ENCODE data around the gene ZNF488. TPM values are rescaled to one million over a fixed set of nuclear protein-coding genes. Genes with fewer than 3 reads are reported as not detected.

The ZNF488 gene
- total RNA-seq, 2 experiments from 2014 or later, result 0.33 to 0.50 TPM

- Mint-ChIP-seq H3K27me3 (peaks cover 9% of the 10 kb centered on the region), H3K36me3 (no peaks in the 10 kb centered on the region), H3K9me3 (no peaks in the 10 kb centered on the region)
Observed at GRCh38 chr10:47339759-47340607, 44.1 kb downstream of the ZNF488 start.

DNA sequence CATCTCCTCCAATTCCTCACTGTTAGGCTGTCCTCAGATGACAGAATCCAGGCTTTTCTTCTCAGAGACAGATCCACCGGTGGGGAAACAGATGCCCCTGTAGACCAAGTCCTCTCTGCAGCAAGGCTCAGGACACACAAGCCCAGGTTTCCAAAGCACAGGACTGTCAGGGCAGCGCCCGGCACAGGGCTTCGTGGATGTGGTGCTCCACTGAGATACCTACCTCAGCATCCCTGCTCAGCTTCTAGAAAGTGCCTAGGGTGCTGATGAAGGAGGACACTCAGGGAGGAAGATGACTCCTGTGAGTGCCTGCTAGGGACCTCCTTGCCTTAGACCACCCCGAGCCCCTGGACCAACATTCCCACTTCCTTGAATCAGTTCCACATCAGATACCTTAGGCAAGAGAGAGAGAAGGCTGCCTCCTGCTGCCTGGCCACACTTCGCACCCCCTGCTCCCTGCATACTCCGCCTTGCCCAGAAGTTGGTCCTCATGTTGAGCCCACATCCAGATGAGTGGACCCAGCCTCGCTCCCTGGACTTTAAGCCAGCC is 44.8 kb downstream of the ZNF488 start:
- Mint-ChIP-seq H3K4me3 (no peak overlapping the region), H3K27me3 (peaks cover 9% of the 10 kb centered on the region), H3K27ac (no peak overlapping the region), H3K9me3 (no peaks in the 10 kb centered on the region), H3K4me1 (no peaks in the 10 kb centered on the region), H3K36me3 (no peaks in the 10 kb centered on the region)
- no peak for DNase-seq

More at GRCh38 chr10:47339759-47340607, 44.1 kb downstream of the ZNF488 start:
- H3K27ac Mint-ChIP-seq, result no peak overlapping the region
- DNase-seq, result no peak
- H3K4me1 Mint-ChIP-seq, result no peaks in the 10 kb centered on the region
- H3K4me3 Mint-ChIP-seq, result no peak overlapping the region

DNA sequence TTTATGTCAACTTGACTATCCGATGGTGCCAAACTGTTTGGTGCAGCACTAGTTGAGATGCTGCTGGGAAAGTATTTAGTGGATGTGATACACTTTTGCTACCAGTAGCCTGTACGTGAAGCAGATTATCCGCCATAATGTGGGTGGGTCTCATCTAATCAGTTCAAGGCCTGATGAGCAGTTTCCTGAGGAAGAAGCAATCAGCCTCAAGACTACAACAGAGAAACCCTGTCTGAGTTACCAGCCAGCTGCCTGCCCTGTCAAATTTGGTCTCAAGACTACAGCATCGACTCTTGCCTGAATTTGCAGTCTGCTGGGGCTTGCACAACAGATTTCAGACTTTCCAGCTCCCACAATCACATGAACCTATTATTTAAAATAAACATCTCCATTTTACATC is 46.8 kb downstream of the ZNF488 start:
- Mint-ChIP-seq H3K4me3 (no peak overlapping the region), H3K36me3 (no peaks in the 10 kb centered on the region)

GRCh38 chr10:47336387-47337134 is 47.5 kb downstream of the ZNF488 start:
- Mint-ChIP-seq H3K4me1 (no peaks in the 10 kb centered on the region), H3K4me3 (no peak overlapping the region)

More for the DNA sequence above, 46.8 kb downstream of the ZNF488 start:
- Mint-ChIP-seq H3K27me3 (peaks cover 9% of the 10 kb centered on the region), H3K4me1 (no peaks in the 10 kb centered on the region), H3K27ac (no peak overlapping the region), H3K9me3 (no peaks in the 10 kb centered on the region)
- DNase-seq, result no peak

DNA sequence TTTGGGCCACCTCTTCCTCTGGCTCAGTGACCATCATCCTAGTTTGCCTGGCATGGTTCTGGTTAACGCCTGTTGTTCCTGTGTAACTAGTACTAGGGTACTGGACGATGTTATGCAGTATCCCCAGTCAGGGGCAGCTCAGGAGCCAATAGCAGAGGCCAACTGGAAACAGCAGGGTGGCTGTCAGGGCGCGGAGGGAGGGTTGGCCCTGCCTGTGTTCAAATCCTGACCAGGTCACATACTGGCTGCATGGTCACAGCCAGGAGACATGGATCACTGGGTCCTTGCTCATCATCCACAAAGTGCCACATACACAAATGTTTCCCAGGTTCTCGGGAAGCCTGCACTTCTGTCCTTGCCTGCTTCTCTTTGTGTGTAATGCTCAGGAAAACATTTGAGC is 48.2 kb downstream of the ZNF488 start:
- no peaks in the 10 kb centered on the region for H3K36me3 Mint-ChIP-seq
- H3K4me1 Mint-ChIP-seq, result no peaks in the 10 kb centered on the region
- H3K27ac Mint-ChIP-seq, result no peak overlapping the region
- H3K9me3 Mint-ChIP-seq, result no peaks in the 10 kb centered on the region
- H3K4me3 Mint-ChIP-seq, result no peak overlapping the region
- H3K27me3 Mint-ChIP-seq, result peaks cover 8% of the 10 kb centered on the region
- DNase-seq, result no peak

More at GRCh38 chr10:47336387-47337134, 47.5 kb downstream of the ZNF488 start:
- Mint-ChIP-seq H3K36me3 (no peaks in the 10 kb centered on the region), H3K27ac (no peak overlapping the region), H3K9me3 (no peaks in the 10 kb centered on the region), H3K27me3 (peaks cover 9% of the 10 kb centered on the region)
- DNase-seq, result no peak

- Mint-ChIP-seq H3K9me3 (no peaks in the 10 kb centered on the region), H3K36me3 (no peaks in the 10 kb centered on the region), H3K4me3 (no peak overlapping the region), H3K27ac (no peak overlapping the region), H3K27me3 (no peaks in the 10 kb centered on the region), H3K4me1 (no peaks in the 10 kb centered on the region)
- no peak for DNase-seq
Observed at GRCh38 chr10:47334466-47335295, 49.4 kb downstream of the ZNF488 start.

GRCh38 chr10:47333532-47333931 is 50.6 kb downstream of the ZNF488 start:
- no peaks in the 10 kb centered on the region for H3K36me3 Mint-ChIP-seq
- H3K27me3 Mint-ChIP-seq, result no peaks in the 10 kb centered on the region
- no peak overlapping the region for H3K4me3 Mint-ChIP-seq
- H3K4me1 Mint-ChIP-seq, result no peaks in the 10 kb centered on the region
- H3K9me3 Mint-ChIP-seq, result no peaks in the 10 kb centered on the region
- no peak for DNase-seq
- no peak overlapping the region for H3K27ac Mint-ChIP-seq

- Mint-ChIP-seq H3K9me3 (no peaks in the 10 kb centered on the region), H3K4me3 (no peak overlapping the region), H3K4me1 (no peaks in the 10 kb centered on the region), H3K36me3 (no peaks in the 10 kb centered on the region), H3K27ac (no peak overlapping the region), H3K27me3 (no peaks in the 10 kb centered on the region)
- no peak for DNase-seq
Observed at GRCh38 chr10:47332946-47333345, 51.1 kb downstream of the ZNF488 start.

- no peak for DNase-seq
- no peak overlapping the region for H3K4me3 Mint-ChIP-seq
- H3K9me3 Mint-ChIP-seq, result no peaks in the 10 kb centered on the region
- H3K27me3 Mint-ChIP-seq, result no peaks in the 10 kb centered on the region
- no peaks in the 10 kb centered on the region for H3K4me1 Mint-ChIP-seq
- no peak overlapping the region for H3K27ac Mint-ChIP-seq
- no peaks in the 10 kb centered on the region for H3K36me3 Mint-ChIP-seq
Observed at GRCh38 chr10:47332371-47332770, 51.7 kb downstream of the ZNF488 start.

- Mint-ChIP-seq H3K27me3 (no peaks in the 10 kb centered on the region), H3K27ac (no peak overlapping the region), H3K36me3 (no peaks in the 10 kb centered on the region), H3K4me3 (no peak overlapping the region), H3K4me1 (no peaks in the 10 kb centered on the region), H3K9me3 (no peaks in the 10 kb centered on the region)
- no peak for DNase-seq
Observed at GRCh38 chr10:47331954-47332353, 52.1 kb downstream of the ZNF488 start.

DNA sequence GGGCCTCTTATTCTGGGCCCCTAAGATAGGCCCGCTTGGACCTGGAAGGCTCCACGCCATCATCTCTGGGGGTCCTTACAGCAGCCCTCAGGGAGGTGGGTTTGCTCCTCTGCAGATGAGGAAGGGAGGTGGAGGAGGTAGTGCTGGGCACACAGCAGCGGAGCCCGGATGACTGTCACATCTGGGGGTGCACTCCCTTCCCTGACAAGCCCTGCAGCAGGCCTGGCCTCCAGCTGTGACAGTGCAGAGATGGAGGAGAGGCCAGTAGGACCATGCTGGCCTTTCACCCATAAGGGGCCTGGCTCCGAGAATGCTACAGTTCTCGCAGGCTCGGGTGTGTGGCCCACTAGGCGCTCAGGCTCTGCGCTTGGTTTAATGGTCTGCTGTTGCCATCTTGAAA is 52.6 kb downstream of the ZNF488 start:
- Mint-ChIP-seq H3K9me3 (no peaks in the 10 kb centered on the region), H3K4me3 (no peak overlapping the region), H3K27ac (no peak overlapping the region), H3K27me3 (no peaks in the 10 kb centered on the region), H3K36me3 (no peaks in the 10 kb centered on the region), H3K4me1 (no peaks in the 10 kb centered on the region)
- DNase-seq, result no peak

- Mint-ChIP-seq H3K4me3 (no peak overlapping the region), H3K27me3 (no peaks in the 10 kb centered on the region), H3K27ac (no peak overlapping the region), H3K36me3 (no peaks in the 10 kb centered on the region), H3K9me3 (no peaks in the 10 kb centered on the region), H3K4me1 (no peaks in the 10 kb centered on the region)
- DNase-seq, result no peak
Observed at GRCh38 chr10:47330804-47331203, 53.3 kb downstream of the ZNF488 start.

DNA sequence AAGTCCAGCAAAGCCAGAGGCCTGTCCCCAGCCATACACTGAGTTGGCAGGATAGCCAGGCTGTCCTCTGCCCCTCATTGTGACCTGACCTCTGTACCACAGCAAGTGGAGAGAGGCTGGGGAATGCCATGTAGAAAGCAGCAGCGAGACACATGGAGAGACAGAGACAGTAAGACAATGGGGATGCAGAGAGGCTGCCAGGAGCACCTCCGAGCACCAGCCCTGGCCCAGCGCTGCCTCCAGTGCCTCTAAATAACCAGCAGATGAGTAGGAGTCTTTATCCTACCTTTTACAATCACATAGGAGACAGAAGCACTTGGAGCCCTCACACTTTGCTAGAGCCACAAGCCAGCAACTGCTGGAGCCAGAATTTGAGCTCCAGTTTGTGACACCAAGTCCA is 53.7 kb downstream of the ZNF488 start:
- Mint-ChIP-seq H3K9me3 (no peaks in the 10 kb centered on the region), H3K27me3 (no peaks in the 10 kb centered on the region), H3K36me3 (no peaks in the 10 kb centered on the region), H3K4me1 (no peaks in the 10 kb centered on the region), H3K27ac (no peak overlapping the region), H3K4me3 (no peak overlapping the region)
- no peak for DNase-seq

DNA sequence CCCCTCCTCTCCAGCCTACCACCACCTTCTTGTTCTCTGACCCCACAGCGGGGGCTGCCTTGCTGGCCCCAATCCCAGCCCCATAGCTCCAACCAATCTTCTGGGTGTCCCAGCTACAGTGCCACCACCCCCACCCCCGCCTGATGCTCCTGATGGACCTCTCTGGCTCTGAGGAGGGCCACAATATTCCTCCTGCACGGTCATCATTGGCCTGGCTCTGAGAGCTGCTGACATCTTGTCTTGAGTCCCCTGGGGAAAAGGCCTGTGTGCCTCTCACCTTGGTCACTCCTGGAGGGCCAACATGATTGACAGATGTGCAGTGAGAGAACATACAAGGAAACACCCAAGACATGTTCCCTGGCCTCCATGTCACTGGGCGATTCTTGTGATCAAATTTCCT is 54.2 kb downstream of the ZNF488 start:
- no peaks in the 10 kb centered on the region for H3K36me3 Mint-ChIP-seq
- no peak overlapping the region for H3K4me3 Mint-ChIP-seq
- no peaks in the 10 kb centered on the region for H3K27me3 Mint-ChIP-seq
- H3K9me3 Mint-ChIP-seq, result no peaks in the 10 kb centered on the region
- H3K4me1 Mint-ChIP-seq, result no peaks in the 10 kb centered on the region
- H3K27ac Mint-ChIP-seq, result no peak overlapping the region
- no peak for DNase-seq

DNA sequence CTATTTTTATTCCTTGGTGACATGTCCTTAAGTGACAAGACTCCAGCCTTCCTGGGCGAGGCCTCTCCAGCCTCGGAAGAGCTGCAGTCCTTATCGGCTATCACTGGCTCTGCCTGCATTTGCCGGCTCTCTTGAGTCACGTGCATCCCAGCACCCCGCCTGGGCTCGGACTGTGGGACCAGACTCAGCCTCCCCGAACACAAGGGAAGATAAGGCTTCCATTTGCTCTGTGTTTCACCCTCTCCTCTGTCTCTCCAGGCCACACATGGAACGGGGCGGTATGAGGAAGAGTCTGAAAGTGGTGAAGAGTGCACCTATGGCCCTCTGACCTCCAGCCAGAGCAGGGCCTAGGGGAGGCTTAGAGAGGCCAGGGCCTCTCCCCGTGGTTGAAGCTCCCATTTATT is 57.2 kb downstream of the ZNF488 start:
- Mint-ChIP-seq H3K4me3 (no peak overlapping the region), H3K36me3 (no peaks in the 10 kb centered on the region), H3K27ac (no peak overlapping the region), H3K27me3 (no peaks in the 10 kb centered on the region), H3K4me1 (no peaks in the 10 kb centered on the region), H3K9me3 (no peaks in the 10 kb centered on the region)
- DNase-seq, result no peak
